ENCODE data around the gene ARFGAP1.

ARFGAP1 gene

DNA sequence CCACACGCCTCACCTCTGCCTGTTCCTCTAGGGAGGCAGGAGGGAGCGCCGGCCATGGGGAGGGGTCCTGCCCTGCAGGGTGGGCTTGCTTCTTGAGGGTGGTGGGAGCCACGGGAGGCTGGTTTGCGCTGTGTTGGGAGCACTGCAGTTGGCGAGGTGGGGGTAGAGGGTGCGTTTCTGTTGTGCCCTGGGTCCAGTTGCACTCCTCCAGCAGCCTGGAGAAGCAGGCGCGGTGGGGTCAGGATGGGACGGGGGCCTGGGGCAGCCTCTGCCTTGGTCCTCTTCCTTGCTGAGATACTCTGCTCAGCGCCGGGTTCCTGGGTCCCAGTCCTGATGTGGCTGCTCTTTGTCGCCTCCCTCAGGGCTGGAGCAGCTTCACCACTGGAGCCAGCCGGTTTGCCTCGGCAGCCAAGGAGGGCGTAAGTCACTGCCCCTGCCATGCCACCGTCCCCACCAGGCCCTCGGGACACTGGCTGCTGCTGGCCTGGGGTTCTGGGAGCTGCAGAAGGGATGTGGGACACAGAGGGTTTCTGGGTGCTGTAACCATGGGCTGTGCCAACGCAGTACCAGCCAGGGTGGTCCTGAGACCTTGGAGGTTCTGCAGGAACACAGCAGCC is 8.4 kb downstream of the ARFGAP1 start:
- DNase-seq = no peak

DNA sequence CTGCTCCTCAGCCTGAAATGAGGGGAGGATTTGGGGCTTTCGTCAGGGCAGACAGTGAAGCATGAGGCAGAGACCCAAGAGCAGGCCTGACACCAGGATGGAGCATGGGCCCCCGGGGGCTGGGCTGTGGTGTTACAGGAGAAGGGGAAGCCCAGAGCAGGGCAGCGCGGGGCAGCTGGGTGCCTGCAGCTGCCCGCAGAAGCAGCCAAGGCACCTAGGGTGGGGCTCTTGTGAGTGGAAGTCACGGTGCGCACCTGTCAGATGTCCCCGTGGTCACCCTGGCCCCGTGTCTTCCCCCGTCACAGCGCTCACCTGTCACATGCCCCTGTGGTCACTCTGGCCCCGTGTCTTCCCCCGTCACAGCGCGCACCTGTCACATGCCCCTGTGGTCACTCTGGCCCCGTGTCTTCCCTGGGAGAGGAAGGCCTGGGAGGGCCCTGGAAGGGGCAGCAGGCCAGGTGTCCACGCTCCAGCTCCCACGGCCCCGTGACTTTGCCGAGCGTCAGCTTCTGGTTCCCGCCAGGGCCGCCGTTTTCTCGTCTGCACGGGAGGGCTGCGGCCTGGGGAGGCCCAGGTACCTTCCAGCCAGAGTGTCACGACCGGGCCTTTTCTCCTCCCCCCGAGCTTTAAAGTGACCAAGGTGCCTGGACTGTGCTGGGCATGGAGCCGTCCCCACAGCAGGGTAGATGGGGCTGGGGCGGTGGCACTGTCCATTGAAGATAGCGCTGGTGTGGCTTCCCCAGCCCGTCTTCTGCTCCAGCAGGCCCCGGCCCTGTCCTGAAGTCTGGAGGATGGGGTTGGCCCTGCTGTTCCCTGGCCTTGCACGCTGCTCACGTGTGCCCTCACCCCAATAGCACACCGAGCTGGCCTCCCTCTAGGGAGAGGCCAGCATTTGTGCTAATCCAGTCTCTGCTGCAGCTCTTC is 9.4 kb downstream of the ARFGAP1 start:
- DNase-seq = no peak

DNA sequence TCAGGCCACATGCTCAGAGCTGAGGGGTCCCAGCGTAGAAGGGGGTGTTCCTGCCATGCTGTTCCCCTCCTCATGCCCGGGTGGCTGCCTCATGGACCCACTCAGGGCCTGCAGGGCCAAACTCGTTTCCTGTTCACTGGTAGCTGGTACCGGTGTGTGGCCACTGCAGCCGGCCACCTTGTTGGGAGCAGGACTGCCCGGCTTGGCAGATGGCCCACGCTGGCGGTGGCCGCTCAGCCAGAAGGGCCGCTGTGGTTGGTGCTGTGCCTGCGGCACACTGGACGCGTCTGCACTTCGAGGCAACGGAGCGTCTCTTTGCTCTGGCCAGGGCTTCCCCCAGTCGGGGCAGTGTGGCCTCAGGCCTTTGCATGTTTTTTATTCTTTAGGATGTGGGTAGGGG is 10.3 kb downstream of the ARFGAP1 start:
- DNase-seq = no peak

DNA sequence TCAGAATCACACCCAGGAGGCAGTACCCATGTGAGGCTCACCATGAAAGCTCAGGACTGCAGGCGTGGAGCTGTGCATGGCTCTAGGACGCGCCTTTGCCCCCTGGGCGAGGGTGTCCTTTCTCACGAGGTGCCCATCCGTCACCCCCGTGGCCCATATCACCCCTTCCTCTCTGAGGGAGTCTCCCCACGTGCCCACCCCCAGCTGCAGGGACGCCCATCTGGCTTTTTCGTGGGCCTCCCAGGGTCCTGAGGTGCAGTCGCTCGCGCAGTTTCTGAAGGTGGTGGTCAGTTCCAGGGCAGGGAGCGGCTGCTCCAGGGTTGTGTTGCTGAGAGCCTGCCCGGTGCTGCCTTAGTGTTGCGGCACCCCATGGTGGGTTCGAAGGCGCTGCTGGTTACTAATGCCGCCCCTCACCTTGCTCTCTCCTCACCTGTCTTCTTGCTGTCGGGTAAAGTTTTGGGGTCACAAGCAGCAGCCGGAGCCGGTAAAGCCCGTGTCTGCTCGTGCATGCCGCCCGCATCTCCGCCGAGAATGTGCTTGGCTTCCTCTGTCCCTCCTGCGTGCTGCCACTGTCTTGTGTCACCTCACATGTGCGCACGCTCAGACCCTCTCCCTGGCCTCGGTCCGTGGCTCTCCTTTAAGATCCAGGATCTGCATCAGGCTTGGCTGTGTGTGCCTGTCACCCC is 10.9 kb downstream of the ARFGAP1 start:
- DNase-seq = no peak

DNA sequence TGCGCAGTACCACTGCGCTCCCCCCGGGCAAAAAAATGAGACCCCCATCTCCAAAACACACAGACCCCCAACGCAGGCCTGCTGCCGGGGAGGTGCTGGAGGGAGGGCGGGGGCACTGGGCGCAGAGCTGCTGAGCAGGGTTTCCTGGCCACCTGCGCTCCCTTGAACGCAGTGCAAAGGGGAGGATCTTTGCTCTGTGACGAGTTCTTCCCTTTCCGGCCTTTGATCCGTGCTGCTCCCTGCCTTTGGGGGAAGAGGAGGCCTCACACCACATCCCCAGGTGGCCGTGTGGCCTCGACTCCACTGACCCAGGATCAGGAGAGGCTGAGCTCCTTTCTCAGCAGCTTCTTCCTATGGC is 11.4 kb downstream of the ARFGAP1 start:
- no peak for DNase-seq

DNA sequence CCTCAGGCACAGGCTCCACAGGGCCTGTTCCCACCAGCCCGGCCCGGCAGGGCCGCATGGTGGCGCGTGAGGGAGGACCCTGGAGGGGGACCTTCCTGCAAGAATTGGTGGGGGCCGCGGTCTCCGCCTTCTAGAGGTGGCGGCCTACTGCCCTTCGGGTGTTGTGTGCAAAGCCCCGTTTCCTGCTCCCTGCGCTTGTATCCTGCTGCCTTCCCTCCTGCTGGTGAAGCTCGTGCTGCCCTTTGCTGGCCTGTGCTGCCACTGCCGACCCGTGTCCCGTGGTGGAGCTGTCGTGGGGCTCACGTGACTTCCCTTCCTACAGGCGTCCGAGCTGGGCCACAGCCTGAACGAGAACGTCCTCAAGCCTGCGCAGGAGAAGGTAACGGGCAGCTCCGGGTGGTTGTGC is 11.9 kb downstream of the ARFGAP1 start:
- no peak for DNase-seq

DNA sequence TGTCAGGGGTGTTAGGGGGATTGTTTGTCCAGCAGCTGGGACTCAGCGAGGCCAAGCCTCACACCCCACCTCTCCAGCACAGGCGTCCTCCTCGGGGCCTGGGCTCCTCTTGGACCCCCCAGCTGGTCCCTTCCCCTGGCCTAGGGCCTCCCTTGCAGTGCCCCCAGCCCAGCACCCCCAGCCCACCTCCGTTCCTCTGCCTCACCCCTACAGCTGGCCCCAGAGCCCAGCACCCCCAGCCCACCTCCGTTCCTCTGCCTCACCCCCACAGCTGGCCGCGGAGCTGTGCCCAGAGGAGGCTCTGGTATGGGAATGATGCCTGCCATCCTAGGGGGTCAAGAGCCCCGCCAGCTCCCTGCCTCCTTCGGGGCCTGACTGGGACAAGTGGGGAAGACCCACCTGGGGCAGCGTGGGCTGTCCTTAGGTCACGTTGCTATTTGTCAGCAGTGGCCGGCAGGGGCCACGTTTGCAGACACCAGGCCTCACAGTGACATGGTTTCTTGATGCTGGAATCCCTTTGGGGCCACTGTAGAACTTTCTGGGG is 12.4 kb downstream of the ARFGAP1 start:
- DNase-seq = no peak

DNA sequence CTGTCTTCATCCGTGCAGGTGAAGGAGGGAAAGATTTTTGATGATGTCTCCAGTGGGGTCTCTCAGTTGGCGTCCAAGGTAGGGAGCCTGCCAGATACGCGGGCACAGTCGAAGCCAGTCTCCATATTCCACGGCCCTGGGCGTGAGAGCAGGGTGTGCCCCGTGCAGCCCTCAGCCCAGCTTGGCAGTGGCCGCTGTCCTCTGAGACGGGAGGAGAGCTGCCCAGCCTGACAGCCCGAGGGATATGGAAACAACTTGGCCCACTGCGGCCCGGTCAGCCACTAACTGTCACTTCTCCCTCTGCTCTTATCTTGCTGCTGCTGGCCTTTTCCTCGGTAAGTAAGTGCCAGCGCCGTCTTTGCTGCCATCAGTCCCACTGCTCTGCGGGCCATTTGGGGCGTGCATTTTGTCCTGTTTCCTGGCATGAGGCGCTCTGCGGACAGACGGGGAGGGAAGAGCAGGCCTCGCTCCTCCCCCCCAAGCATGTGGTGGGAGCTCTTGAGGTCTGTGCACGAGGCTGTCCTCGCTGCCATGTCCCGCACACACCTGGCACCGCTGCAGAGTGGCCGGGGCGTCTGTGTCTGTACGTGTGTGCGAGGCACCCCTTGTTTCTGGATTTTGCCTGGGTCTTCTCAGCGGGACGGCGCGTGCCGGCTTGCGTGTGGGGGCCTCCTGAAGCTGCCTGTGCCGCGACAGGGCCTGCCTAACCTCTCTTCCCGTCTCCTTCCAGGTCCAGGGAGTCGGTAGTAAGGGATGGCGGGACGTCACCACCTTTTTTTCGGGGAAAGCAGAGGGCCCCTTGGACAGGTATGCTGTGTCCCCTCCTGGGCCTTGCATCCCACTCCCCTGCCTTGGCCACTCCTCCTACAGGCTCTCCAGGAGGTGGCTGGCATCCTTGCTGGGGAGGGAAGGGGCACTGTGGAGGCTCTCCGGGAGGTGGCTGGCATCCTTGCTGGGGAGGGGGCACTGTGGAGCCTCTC is 13.3 kb downstream of the ARFGAP1 start:
- DNase-seq = no peak

DNA sequence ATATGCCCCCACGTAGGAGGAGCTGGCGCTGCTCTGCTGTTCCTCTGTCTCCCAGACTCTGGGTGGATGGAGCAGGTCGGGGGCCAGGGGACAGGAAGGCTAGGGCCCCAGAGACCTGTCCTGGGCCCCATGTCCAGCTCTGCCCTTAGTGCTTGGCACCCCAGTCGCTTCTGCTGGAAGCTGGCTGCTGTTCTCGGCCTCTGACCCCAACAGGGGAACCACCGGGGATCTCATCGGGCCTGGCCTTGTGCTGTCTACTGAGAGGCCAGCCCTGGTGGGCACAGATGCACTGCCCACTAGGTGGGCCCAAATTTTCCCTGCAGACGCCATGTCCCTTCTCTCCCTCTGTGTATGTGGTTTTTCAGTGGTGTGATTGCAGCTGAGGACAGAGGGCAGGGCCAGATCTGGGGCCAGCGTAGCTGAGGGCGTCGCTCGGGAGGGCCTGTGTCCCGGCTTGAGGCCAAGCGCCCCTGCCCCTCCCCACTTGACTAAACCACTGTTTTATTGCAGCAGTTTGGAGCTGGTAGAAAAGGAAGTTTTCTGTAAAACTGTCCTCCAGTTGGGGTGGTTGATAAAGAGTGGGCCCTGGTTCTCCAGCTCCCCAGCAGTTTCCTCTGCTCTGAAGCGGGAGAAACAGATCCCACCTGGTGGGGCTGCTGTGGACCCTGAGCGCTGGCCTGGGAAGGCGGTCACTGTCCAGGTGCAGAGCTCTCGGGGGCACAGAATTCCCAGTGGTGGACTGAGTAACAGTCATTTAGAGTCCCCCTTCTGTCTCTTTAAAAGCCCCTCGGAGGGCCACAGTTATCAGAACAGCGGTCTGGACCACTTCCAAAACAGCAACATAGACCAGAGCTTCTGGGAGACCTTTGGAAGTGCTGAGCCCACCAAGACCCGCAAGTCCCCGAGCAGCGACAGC is 14.4 kb downstream of the ARFGAP1 start:
- DNase-seq = no peak

DNA sequence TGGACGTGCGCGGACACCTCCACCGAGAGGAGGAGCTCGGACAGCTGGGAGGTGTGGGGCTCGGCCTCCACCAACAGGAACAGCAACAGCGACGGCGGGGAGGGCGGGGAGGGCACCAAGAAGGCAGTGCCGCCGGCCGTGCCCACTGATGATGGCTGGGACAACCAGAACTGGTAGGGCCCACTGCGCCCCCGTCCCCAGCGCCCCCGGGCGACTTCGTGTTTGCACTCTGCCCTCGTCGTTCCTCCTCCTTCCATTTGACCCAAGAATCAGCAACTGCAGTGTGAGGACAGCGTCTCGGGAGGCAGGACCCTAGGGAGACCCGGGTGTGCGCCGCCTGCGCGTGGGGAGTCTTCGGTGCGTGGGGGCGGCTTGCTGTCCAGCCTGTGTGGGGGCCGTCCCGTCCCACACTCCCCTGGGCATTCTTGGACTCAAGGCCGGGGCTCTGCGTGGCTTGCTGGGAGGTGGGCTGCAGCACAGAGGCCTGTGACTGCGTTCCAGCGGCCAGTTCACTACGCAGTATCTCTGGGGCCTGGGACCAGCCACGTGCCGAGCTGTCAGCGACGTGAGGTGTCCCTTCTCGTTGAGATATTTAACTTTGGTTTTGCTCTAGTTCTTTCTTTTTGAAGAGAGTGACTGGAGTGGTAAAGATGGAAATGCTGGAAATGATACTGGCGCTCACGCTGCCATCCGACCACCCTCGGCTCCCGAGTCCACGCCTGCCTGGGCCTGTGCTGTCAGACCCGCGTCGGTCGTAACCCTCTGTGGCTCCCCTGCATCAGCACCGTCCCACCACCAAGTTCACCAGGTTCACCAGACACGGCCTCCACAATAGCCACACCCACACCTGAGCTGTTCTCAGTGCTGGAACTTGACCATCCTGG is 15.3 kb downstream of the ARFGAP1 start:
- no peak for DNase-seq

DNA sequence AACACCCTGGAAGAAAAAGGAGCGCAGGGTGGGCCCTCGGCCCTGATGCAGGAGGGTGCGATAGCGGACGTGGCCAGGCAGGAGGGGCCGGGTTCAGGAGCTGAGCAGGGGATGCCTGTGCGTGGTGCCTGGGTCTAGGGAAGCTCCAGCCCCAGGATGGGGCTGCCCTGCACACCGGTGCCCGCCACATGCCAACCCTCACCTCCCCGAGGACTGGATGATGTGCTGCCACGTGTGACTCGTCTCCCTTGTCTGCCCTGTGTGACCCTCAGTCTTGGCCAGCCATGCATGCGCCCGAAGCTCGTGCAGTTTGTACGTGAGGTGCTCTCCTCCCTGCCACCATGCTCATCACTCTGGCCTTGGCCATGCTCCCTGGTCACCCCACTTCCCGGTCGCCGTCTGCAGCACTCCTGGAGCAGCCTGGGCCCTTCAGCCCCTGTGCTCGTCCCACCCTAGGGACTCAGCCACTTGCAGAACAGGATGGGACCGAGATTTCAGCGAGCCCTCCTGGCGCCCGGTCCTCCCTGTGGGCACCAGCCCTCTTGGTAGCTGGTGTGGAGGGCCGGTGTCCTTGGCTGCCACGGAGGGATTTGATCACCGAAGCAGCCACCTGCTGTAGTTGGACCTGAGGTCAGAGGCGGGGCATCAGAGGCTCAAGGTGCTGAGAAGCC is 16.1 kb downstream of the ARFGAP1 start:
- no peak for DNase-seq

DNA sequence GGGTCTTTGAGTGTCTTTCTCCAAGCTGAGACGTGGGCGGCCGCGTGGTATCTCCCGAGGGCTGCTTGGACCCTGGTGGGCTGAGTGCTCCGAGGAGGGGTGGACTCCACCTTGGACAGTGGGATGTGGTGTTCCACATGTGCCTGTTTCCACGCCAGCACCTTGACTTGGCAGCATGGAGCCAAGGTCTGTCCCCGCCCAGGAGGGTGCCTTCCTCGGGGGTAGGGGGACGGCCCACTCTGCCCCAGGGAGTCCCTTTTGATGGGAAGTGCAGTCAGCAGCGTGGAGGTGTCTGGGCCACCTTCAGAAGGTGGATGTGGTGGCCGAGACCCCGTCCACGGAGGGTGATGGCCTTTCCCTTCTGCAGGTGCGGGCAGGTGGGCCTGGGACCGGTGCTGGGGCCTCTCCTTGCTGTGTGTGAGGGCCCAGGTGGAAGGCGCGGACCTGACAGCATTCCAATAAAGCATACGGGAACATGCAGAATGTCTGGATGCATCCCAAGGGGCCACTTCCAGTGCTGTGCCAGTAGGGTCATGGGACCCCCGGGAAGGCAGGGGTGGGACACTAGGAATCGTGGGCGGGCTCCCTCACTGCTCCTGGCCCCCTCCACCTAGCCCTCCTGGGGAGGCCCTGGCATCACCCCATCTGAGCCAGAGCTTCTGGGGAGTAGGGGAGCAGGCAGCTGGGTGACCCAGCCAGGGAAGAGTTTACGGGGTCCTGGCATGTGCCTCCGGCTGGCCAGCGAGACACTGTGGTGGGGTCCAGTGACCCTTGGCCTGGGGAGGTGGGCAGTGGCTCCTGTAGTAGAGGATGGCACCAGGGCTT is 16.9 kb downstream of the ARFGAP1 start:
- no peak for DNase-seq

DNA sequence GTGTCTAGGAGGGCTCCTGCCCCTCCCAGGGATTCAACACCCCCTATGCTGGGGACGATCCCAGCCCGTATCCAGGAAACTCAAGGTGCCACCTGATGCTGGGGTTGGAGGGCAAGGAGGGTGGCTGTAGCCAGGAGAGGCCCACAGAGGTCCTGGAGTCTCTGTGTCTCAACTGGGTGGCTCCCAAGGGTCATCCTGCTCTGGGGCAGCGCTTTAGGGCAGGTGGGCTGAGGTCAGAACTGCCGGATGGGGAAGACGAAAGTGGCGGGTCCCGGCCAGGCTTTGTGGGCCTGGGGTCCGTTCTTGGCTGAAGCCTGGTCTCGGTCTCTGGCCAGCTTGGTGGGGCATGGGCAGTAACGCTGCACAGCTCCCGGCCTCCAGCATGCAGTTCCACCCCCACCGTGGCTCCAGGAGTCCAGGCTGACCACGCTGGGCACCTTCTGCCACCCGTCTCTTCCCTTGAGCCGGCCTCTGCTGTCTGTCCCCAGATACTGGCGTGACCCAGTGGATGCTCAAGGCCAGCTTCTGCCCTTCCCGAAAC is 17.6 kb downstream of the ARFGAP1 start:
- no peak for DNase-seq

DNA sequence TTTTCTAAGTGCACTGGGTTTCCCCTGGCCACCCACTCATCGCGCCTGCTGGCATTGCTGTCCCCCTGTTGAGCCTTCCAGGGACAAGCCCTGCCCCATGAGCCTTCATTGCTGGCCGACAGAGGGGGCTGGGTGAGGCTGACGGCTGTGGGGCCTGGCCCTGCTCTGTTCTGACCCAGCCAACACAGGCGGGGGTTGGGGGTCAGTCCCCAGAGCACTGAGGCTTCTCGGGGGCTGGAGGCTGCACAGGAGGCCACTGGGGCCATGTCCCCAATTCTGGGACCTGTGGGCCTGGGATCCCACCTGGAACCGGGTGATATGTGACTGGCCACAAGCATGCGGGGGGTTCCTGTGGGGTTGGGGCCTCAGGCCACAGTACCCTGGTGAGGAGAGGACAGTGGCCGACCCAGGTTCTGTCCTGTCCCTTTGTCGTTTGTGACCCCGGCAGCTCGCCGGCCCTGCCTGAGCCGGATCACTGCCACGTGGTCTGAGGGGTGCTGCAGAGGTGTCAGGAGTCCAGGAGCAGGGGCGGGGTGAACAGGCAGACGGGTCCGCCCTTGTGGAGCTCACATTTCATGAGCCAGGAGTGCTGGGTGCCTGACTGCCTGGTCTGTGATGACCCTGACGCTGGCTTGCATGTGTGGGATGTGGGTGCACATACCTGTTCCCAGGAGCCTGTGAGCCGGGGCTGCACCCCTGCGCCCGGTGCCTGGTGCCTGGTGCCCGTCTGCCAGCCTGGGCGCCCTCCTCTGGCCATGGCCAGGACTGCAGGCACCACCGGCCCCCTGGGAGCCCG is 18.3 kb downstream of the ARFGAP1 start:
- peak in 1 of 2 experiments; percentile 43 for DNase-seq

DNA sequence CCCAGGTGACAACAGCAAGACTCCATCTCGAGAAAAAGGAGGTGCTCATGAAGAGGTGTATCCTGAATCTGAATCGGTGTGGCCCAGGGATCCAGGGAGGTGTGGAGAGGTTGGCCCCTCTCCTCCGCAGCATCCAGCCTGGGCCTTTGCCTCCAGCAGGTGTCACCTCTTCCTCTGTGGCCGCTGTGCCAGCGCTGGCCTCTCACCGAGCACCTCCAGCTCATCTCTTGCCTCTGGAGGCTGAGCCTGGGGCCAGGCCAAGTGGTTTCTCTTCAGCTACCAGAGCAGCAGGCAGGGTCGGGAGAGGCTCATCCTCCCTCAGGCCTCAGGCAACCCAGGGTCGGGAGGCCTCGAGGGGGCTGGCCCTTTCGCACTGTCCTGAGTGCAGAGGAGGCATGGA is 19.2 kb downstream of the ARFGAP1 start:
- no peak for DNase-seq

DNA sequence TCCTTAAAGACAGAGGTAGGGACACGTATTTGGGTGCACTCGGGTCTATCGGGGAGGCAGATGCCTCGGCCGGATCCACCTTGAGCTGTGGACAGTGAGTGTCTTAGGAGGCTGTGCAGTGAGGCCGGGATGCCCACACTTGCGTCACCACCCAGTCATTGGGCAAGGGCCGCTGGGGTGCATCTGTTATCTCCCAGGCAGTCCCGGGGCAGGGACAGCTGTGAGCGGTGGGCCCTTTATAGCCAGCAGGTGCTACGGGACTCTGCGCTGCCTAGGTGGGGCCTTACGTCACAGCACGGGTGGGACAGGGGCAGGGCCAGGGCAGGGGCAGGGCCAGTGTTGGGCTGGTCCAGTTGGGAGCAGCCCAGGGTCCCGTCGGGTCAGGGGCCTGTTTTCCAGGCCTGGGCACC is 19.7 kb downstream of the ARFGAP1 start:
- no peak for DNase-seq

DNA sequence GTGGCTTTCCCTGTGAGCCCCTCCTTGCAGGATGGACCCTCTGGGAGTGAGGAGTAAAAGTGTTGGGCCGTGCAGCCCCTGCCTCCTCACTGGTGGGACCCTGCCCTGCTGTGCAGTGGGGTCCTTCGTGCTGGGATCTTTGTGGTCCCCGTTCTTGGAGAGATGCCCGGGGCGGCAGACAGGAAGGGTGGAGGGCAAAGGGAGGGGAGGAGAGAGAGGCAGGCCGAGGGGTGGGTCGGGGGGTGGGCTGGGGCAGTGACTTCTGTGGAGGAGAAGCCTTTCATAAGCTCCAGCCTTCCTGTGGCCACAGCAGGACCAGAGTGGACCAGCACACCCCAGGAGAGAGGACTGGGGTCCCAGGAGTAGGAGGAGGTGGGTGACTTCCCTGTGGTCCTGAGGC is 20.3 kb downstream of the ARFGAP1 start, which contains the start of gene COL20A1:
Gene COL20A1, plus strand, starts transcription at position 283 of the 400 bp plus-strand sequence. CDS start 1,922 bp downstream, outside the sequence.
- no peak for DNase-seq

Data from NCI-H524 (cell line).